ENCODE results near the gene MAP1S.

The MAP1S gene

DNA sequence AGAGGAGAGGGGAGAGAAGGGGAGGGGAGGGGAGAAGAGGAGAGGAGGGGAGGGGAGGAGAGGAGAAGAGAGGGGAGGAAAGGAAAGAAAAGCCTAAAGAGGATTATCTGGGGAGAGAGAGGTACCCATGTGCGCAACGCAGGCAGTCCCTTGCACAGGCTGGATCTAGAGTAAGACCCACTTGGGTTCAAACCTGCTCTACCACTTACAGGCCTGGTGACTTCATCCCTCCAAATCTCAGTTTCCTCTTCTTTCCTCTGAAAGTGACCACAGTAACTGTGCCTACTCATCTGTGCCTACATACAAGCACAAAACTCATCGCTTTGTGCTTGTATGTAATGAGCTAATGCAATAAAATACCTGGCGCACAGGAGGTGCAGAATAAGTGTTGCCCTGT lies 732 bp upstream of the MAP1S start:
- TF ChIP-seq EZH2 (IDR thresholded peaks at IDR 0.05; ENCODE audit: borderline replicate concordance, low read depth, low read length, severe bottlenecking) = no peak
- TF ChIP-seq, protein P1, sequence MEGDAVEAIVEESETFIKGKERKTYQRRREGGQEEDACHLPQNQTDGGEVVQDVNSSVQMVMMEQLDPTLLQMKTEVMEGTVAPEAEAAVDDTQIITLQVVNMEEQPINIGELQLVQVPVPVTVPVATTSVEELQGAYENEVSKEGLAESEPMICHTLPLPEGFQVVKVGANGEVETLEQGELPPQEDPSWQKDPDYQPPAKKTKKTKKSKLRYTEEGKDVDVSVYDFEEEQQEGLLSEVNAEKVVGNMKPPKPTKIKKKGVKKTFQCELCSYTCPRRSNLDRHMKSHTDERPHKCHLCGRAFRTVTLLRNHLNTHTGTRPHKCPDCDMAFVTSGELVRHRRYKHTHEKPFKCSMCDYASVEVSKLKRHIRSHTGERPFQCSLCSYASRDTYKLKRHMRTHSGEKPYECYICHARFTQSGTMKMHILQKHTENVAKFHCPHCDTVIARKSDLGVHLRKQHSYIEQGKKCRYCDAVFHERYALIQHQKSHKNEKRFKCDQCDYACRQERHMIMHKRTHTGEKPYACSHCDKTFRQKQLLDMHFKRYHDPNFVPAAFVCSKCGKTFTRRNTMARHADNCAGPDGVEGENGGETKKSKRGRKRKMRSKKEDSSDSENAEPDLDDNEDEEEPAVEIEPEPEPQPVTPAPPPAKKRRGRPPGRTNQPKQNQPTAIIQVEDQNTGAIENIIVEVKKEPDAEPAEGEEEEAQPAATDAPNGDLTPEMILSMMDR (IDR thresholded peaks at IDR 0.05; ENCODE audit: borderline replicate concordance, extremely low read depth, low read length, poor library complexity, severe bottlenecking) = no peak
- no peaks in the 10 kb centered on the region for H3K9me3 ChIP-seq (ENCODE audit: insufficient read depth, low read length, severe bottlenecking)
- peaks cover 42% of the 10 kb centered on the region for H3K79me2 ChIP-seq (ENCODE audit: insufficient read depth, low read length)
- H3K4me2 ChIP-seq (ENCODE audit: insufficient read depth, low read length) = peak overlapping the region; percentile 76
- H2AFZ ChIP-seq (ENCODE audit: low read depth, low read length) = peak overlapping the region; percentile 82
- H3K36me3 ChIP-seq (ENCODE audit: insufficient read depth, low read length) = peaks cover 19% of the 10 kb centered on the region
- peak overlapping the region; percentile 95 for H3K9ac ChIP-seq (ENCODE audit: low read depth, low read length)
- peaks cover 27% of the 10 kb centered on the region for H4K20me1 ChIP-seq (ENCODE audit: insufficient read depth, low read length)
- peak overlapping the region; percentile 81 to 99; a peak in 3 of 4 replicates for H3K4me3 ChIP-seq (ENCODE audit: low read depth in 1 of 2, low read length in 2 of 2)
- H3K4me1 ChIP-seq (ENCODE audit: insufficient read depth, low read length) = peaks cover 37% of the 10 kb centered on the region
- DNase-seq (no peak), ATAC-seq (ENCODE audit: insufficient read depth, low read depth) (peak; percentile 13; the same call in 1 of the 3 replicates)
- no peaks in the 10 kb centered on the region for H3K27me3 ChIP-seq (ENCODE audit: insufficient read depth, low read length, poor library complexity)
- peak overlapping the region; percentile 74 for H3K27ac ChIP-seq (ENCODE audit: low read length)

DNA sequence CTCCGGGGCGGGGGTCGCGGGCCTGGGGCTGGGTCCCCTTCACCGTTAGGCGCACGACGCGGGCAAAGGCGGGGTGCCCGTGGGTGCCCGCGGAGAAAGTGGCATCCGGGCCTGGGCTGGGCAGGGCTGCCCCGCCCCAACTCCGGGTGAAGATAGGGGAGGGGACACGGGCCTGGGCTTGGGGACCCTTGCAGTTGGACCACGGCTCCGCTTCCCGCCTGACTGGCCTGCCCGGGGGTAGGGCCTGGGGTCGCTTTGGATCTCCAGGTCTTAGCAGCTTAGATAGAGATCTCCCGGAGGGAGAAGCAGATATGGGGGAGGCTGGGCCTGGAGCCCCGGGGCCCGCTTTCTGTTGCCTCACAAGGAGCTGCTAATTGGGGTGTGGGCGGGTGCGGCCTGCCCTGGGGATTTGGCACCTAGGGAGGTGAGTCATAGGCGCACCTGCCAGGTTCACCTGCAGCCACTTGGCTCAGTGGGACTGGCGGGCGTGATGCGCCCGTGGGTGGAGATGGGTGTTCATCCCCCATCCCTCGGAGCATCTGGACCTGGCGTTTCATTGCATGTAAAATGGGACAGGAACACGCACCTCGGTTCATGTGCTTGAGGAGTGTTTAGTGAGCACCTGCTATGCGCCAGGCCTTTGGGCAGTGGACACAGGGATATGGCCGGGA lies 585 bp downstream of the MAP1S start:
- Histone ChIP-seq H3K9ac (ENCODE audit: low read depth, low read length) (peak overlapping the region; percentile 95), H3K79me2 (ENCODE audit: insufficient read depth, low read length) (peaks cover 54% of the 10 kb centered on the region), H3K4me2 (ENCODE audit: insufficient read depth, low read length) (peak overlapping the region; percentile 99), H2AFZ (ENCODE audit: low read depth, low read length) (peak overlapping the region; percentile 39; the same call in 1 of the 2 replicates), H3K36me3 (ENCODE audit: insufficient read depth, low read length) (peaks cover 32% of the 10 kb centered on the region), H3K27me3 (ENCODE audit: insufficient read depth, low read length, poor library complexity) (no peaks in the 10 kb centered on the region), H3K4me1 (ENCODE audit: insufficient read depth, low read length) (peaks cover 37% of the 10 kb centered on the region), H3K27ac (ENCODE audit: low read length) (peak overlapping the region; percentile 70), H4K20me1 (ENCODE audit: insufficient read depth, low read length) (peaks cover 38% of the 10 kb centered on the region), H3K4me3 (ENCODE audit: low read depth in 1 of 2, low read length in 2 of 2) (peak overlapping the region; percentile 81 to 99), H3K9me3 (ENCODE audit: insufficient read depth, low read length, severe bottlenecking) (no peaks in the 10 kb centered on the region)
- no peak for TF ChIP-seq EZH2 (IDR thresholded peaks at IDR 0.05; ENCODE audit: borderline replicate concordance, low read depth, low read length, severe bottlenecking)
- TF ChIP-seq, protein P1 (IDR thresholded peaks at IDR 0.05; ENCODE audit: borderline replicate concordance, extremely low read depth, low read length, poor library complexity, severe bottlenecking) = no peak
- peak; percentile 31 for DNase-seq
- peak; percentile 31 for ATAC-seq (ENCODE audit: insufficient read depth, low read depth)

DNA sequence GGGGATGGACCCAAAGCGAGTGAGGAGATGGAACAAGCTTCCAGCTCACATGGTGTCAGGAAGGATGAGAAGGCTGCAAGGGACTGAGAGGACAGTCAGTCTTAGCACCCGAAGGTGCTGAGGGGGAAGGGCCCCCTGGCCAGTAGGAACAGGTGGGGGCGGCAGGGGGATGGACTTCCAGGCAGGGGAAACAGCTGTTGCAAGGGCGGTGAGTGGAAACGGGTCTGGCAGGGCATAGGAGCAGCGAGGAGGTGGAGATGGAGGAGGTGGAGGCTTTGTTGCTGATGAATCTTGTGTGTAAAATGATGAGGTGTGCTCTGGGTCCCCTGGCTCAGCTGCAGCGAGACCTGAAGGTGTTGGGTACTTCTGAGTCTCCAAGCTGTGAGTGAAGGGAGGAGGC lies 1.2 kb downstream of the MAP1S start:
- DNase-seq = peak; percentile 12

More for the DNA sequence above, 1.2 kb downstream of the MAP1S start:
- peaks cover 59% of the 10 kb centered on the region for H3K79me2 ChIP-seq (ENCODE audit: insufficient read depth, low read length)
- no peaks in the 10 kb centered on the region for H3K9me3 ChIP-seq (ENCODE audit: insufficient read depth, low read length, severe bottlenecking)
- H3K27me3 ChIP-seq (ENCODE audit: insufficient read depth, low read length, poor library complexity) = no peaks in the 10 kb centered on the region
- H3K36me3 ChIP-seq (ENCODE audit: insufficient read depth, low read length) = peaks cover 37% of the 10 kb centered on the region
- peaks cover 44% of the 10 kb centered on the region for H4K20me1 ChIP-seq (ENCODE audit: insufficient read depth, low read length)
- no peak for ATAC-seq (ENCODE audit: insufficient read depth, low read depth)
- peak overlapping the region; percentile 95 for H3K9ac ChIP-seq (ENCODE audit: low read depth, low read length)
- H3K4me1 ChIP-seq (ENCODE audit: insufficient read depth, low read length) = peaks cover 37% of the 10 kb centered on the region
- no peak for TF ChIP-seq EZH2 (IDR thresholded peaks at IDR 0.05; ENCODE audit: borderline replicate concordance, low read depth, low read length, severe bottlenecking)
- TF ChIP-seq, protein P1 (IDR thresholded peaks at IDR 0.05; ENCODE audit: borderline replicate concordance, extremely low read depth, low read length, poor library complexity, severe bottlenecking) = no peak
- peak overlapping the region; percentile 70 for H3K27ac ChIP-seq (ENCODE audit: low read length)
- no peak overlapping the region for H2AFZ ChIP-seq (ENCODE audit: low read depth, low read length)
- peak overlapping the region; percentile 81 to 99 for H3K4me3 ChIP-seq (ENCODE audit: low read depth in 1 of 2, low read length in 2 of 2)
- H3K4me2 ChIP-seq (ENCODE audit: insufficient read depth, low read length) = peak overlapping the region; percentile 99

All from DND-41 (cell line).